ENCODE data around the gene NUP98.
"Not testable (repeated sequence)": the region's sequence is repeated elsewhere in the genome, so short reads cannot be mapped to it uniquely, and the experiment has no call there.

NUP98 gene

GRCh38 chr11:3825473-3826154 is 28.3 kb upstream of the NUP98 start:
- no peak for DNase-seq

- no peak for DNase-seq
These were observed 27.5 kb upstream of the NUP98 start for GRCh38 chr11:3824714-3825472.

- DNase-seq, result no peak
These were observed 26.6 kb upstream of the NUP98 start for GRCh38 chr11:3823762-3824506.

GRCh38 chr11:3823303-3823702 is 25.9 kb upstream of the NUP98 start:
- no peak for DNase-seq

- no peak for DNase-seq
These were observed 25.0 kb upstream of the NUP98 start for GRCh38 chr11:3822312-3822711.

GRCh38 chr11:3820971-3821370 is 23.6 kb upstream of the NUP98 start:
- no peak for DNase-seq

GRCh38 chr11:3817181-3817800 is 19.9 kb upstream of the NUP98 start:
- no peak for DNase-seq

GRCh38 chr11:3816673-3817072 is 19.3 kb upstream of the NUP98 start:
- no peak for DNase-seq

GRCh38 chr11:3815845-3816244 is 18.5 kb upstream of the NUP98 start:
- no peak for DNase-seq

- DNase-seq, result not testable (repeated sequence)
These were observed 17.5 kb upstream of the NUP98 start for GRCh38 chr11:3814832-3815231.

- DNase-seq, result no peak
These were observed 13.6 kb upstream of the NUP98 start for GRCh38 chr11:3810951-3811350.

- no peak for DNase-seq
These were observed 13.1 kb upstream of the NUP98 start for GRCh38 chr11:3810446-3810845.

GRCh38 chr11:3809624-3809928 is 12.2 kb upstream of the NUP98 start:
- DNase-seq, result no peak

GRCh38 chr11:3808861-3809623 is 11.7 kb upstream of the NUP98 start:
- no peak for DNase-seq

GRCh38 chr11:3807909-3808860 is 10.8 kb upstream of the NUP98 start, which contains the start of gene PGAP2:
Gene PGAP2, plus strand, starts transcription at chr11:3808560. Its CDS starts 2,700 bp downstream, at chr11:3811260.
- DNase-seq, result peak; percentile 41

GRCh38 chr11:3803726-3804495 is 6.6 kb upstream of the NUP98 start:
- no peak for DNase-seq

GRCh38 chr11:3802011-3802790 is 4.8 kb upstream of the NUP98 start:
- no peak for DNase-seq

- DNase-seq, result no peak
These were observed 2.5 kb upstream of the NUP98 start for GRCh38 chr11:3799873-3800272.

GRCh38 chr11:3799143-3799542 is 1.8 kb upstream of the NUP98 start:
- DNase-seq, result no peak

GRCh38 chr11:3796801-3797328 is 489 bp downstream of the NUP98 start:
- peak; percentile 4 for DNase-seq
